Mesenteric fat pad (tissue), 1 donor: ENCODE results near the gene TIA1. TPM values are rescaled to one million over a fixed set of nuclear protein-coding genes. Genes with fewer than 3 reads are reported as not detected.
A peak's percentile ranks its signal among the peaks of the same experiment; 100 is the strongest.

Experiments used
- DNase-seq: peaks from one replicate; pipeline ENCODE4 v3.0.0-alpha.2; 2020; ENCODE audit warnings: low spot score
- microRNA-seq: library from miRNA; unstranded; fragments of <30 nt; microRNA quantifications from one replicate; pipeline ENCODE4 v1.2.0, GENCODE V29; 2020; ENCODE audit warnings: borderline number of aligned reads
- total RNA-seq: library from RNA; stranded (reverse); fragmentation: NEBNext Ultra II Directional; extraction: Animal tissue kit (Norgen Biotek cat#: 25700); gene quantifications from one replicate; pipeline ENCODE4 v1.2.1, GENCODE V29; 2021
- donor health status: DM: yes; HTN: yes; CAD: no.

TIA1 gene
- total RNA-seq, 1 donor from 2014 or later = 57.1 TPM

GRCh38 chr2:70169654-70170245, 78.7 kb downstream of the TIA1 start:
- DNase-seq = peak; percentile 55

GRCh38 chr2:70161069-70161534, 87.3 kb downstream of the TIA1 start:
- DNase-seq = no peak

GRCh38 chr2:70160545-70160944, 87.9 kb downstream of the TIA1 start:
- DNase-seq = no peak

Small RNA genes within 50 kb of the gene (microRNA-seq; reads per million reads assigned to microRNA genes)
- gene MIR1285-2 = not detected

Other genes with a start within 250 kb of the TIA1 start
- 399 TPM for gene PCBP1, start 161.2 kb downstream of the TIA1 start, total RNA-seq
- gene C2orf42, start 57.6 kb downstream of the TIA1 start, total RNA-seq = 10.9 TPM
- gene PCYOX1, start 9.5 kb upstream of the TIA1 start, total RNA-seq = 89.5 TPM
- gene SNRPG, start 45.1 kb upstream of the TIA1 start, total RNA-seq = 116 TPM
- 25.9 TPM for gene FAM136A, start 53.4 kb upstream of the TIA1 start, total RNA-seq